WTC11 (cell line): ENCODE results near the gene AMBRA1. TPM values are rescaled to one million over a fixed set of nuclear protein-coding genes. Genes with fewer than 3 reads are reported as not detected.

Source experiments
- ATAC-seq: fragments of 200-7000 bp; cut with Tn5 transposase; 2 replicates; pipeline ENCODE4 v1.10.0; 2021; ENCODE audit warnings: mild to moderate bottlenecking, moderate library complexity
- CTCF ChIA-PET: fragments of 300-600 bp; sonication (Branson Sonifier 250); formaldehyde crosslinking; loops from one replicate; lab custom pipeline; 2021; ENCODE audit warnings: antibody characterized with exemption; lab: Charles Lee
- POLR2A ChIA-PET: fragments of 350-600 bp; sonication (Branson Sonifier 250); formaldehyde crosslinking; loops from one replicate; lab custom pipeline; 2021; ENCODE audit warnings: antibody characterized with exemption; lab: Charles Lee
- DNase-seq: peaks from one replicate; pipeline ENCODE4 v3.0.0; 2021; ENCODE audit warnings: low spot score
- H3K27ac Mint-ChIP-seq: 2 replicates; pipeline ENCODE4 v1.8.0; 2021; ENCODE audit warnings: mixed read lengths
- H3K27me3 Mint-ChIP-seq: 2 replicates; pipeline ENCODE4 v1.8.0; 2021; ENCODE audit warnings: low read depth, mild to moderate bottlenecking, moderate library complexity, mixed read lengths
- H3K36me3 Mint-ChIP-seq: 2 replicates; pipeline ENCODE4 v1.8.0; 2021; ENCODE audit warnings: mixed read lengths
- H3K4me1 Mint-ChIP-seq: 2 replicates; pipeline ENCODE4 v1.8.0; 2022; ENCODE audit warnings: mixed read lengths
- H3K4me3 Mint-ChIP-seq: 2 replicates; pipeline ENCODE4 v1.8.0; 2021; ENCODE audit warnings: mild to moderate bottlenecking, moderate library complexity, mixed read lengths
- H3K9me3 Mint-ChIP-seq: 2 replicates; pipeline ENCODE4 v1.8.0; 2021; ENCODE audit warnings: mixed read lengths
- ATF1 ChIP-seq: sonication (generic); formaldehyde crosslinking; IDR thresholded peaks from 2 replicates; pipeline ENCODE4 v1.8.1; 2023; ENCODE audit warnings: mild to moderate bottlenecking, moderate library complexity, missing genetic modification reagents
- ELF4 ChIP-seq: sonication (generic); formaldehyde crosslinking; IDR thresholded peaks from 2 replicates; pipeline ENCODE4 v1.8.1; 2022; ENCODE audit warnings: low read depth, mild to moderate bottlenecking, moderate library complexity, missing genetic modification reagents
- EMX1 ChIP-seq: fragments of 250-450 bp; sonication (Bioruptor Pico); IDR thresholded peaks from 2 replicates; pipeline ENCODE4 v1.8.0; 2021; ENCODE audit warnings: mild to moderate bottlenecking
- GTF2I ChIP-seq: fragments of 250-450 bp; sonication (Bioruptor Pico); conservative IDR thresholded peaks from 2 replicates; pipeline ENCODE4 v1.4.0; 2021; ENCODE audit warnings: mild to moderate bottlenecking
- KAT7 ChIP-seq: sonication (generic); formaldehyde crosslinking; IDR thresholded peaks from 2 replicates; pipeline ENCODE4 v1.8.1; 2023; ENCODE audit warnings: missing genetic modification reagents, mild to moderate bottlenecking, borderline replicate concordance
- NFYB ChIP-seq: sonication (generic); formaldehyde crosslinking; conservative IDR thresholded peaks from 2 replicates; pipeline ENCODE4 v1.8.0; 2022; ENCODE audit warnings: low read depth, missing genetic modification reagents
- NR1H2 ChIP-seq: sonication (generic); formaldehyde crosslinking; IDR thresholded peaks from 2 replicates; pipeline ENCODE4 v1.9.0; 2021; ENCODE audit warnings: mild to moderate bottlenecking, moderate library complexity, missing genetic modification reagents
- PRRX2 ChIP-seq: fragments of 250-450 bp; sonication (Bioruptor Pico); IDR thresholded peaks from 2 replicates; pipeline ENCODE4 v1.8.0; 2021; ENCODE audit warnings: mild to moderate bottlenecking
- RORB ChIP-seq: fragments of 250-450 bp; sonication (Bioruptor Pico); IDR thresholded peaks from 2 replicates; pipeline ENCODE4 v1.9.0; 2021; ENCODE audit warnings: mild to moderate bottlenecking
- TEAD4 ChIP-seq: sonication (generic); formaldehyde crosslinking; IDR thresholded peaks from 2 replicates; pipeline ENCODE4 v1.8.0; 2022; ENCODE audit warnings: mild to moderate bottlenecking, missing genetic modification reagents
- total RNA-seq: library from RNA; stranded (reverse); gene quantifications from 3 replicates; pipeline ENCODE4 v1.2.3, GENCODE V29; 2021
- TF ChIP-seq, protein P1 (sequence below): sonication (generic); formaldehyde crosslinking; IDR thresholded peaks from 2 replicates; pipeline ENCODE4 v1.8.1; 2023; ENCODE audit warnings: mild to moderate bottlenecking, moderate library complexity, missing genetic modification reagents
- TF ChIP-seq, protein P2 (sequence below): fragments of 200-600 bp; IDR thresholded peaks from 2 replicates; pipeline ENCODE4 v1.8.0; 2022; ENCODE audit warnings: antibody characterized with exemption
- TF ChIP-seq, protein P3 (sequence below): sonication (generic); formaldehyde crosslinking; IDR thresholded peaks from 2 replicates; pipeline ENCODE4 v1.8.1; 2023; ENCODE audit warnings: mild to moderate bottlenecking, missing genetic modification reagents, moderate library complexity
- TF ChIP-seq, protein P4 (sequence below): sonication (generic); formaldehyde crosslinking; IDR thresholded peaks from 2 replicates; pipeline ENCODE4 v1.8.1; 2022; ENCODE audit warnings: missing genetic modification reagents, borderline replicate concordance
- TF ChIP-seq, protein P5 (sequence below): fragments of 250-450 bp; sonication (Bioruptor Pico); IDR thresholded peaks from 2 replicates; pipeline ENCODE4 v2.1.2; 2022; ENCODE audit warnings: mild to moderate bottlenecking, moderate library complexity
- TF ChIP-seq, protein P6 (sequence below): fragments of 250-450 bp; sonication (Bioruptor Pico); conservative IDR thresholded peaks from 2 replicates; pipeline ENCODE4 v1.9.0; 2021; ENCODE audit warnings: mild to moderate bottlenecking
- TF ChIP-seq, protein P7 (sequence below): fragments of 250-450 bp; sonication (Bioruptor Pico); IDR thresholded peaks from 2 replicates; pipeline ENCODE4 v1.9.0; 2021; ENCODE audit warnings: mild to moderate bottlenecking

The AMBRA1 gene
- total RNA-seq, 1 experiment from 2014 or later = 35.0 TPM

DNA sequence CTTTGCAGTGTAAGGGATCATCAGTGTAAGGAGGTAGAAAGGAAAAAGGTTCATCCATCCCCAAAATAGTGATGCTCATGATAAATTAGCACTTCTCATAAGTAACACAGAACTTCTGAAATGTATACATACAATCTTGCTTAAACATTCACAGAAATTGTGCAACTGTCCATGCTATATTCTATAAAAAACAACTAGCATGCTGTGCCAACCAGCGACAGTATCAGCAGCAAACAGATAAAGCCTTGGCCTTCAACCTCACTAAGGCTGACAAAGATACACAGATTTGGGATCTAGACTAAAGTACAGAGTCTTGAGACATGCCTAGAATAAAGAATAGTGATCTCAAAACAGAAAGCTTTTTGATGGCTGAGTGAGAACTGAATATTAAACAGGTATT is 128.1 kb downstream of the AMBRA1 start (continued):
- TF ChIP-seq, protein P1, sequence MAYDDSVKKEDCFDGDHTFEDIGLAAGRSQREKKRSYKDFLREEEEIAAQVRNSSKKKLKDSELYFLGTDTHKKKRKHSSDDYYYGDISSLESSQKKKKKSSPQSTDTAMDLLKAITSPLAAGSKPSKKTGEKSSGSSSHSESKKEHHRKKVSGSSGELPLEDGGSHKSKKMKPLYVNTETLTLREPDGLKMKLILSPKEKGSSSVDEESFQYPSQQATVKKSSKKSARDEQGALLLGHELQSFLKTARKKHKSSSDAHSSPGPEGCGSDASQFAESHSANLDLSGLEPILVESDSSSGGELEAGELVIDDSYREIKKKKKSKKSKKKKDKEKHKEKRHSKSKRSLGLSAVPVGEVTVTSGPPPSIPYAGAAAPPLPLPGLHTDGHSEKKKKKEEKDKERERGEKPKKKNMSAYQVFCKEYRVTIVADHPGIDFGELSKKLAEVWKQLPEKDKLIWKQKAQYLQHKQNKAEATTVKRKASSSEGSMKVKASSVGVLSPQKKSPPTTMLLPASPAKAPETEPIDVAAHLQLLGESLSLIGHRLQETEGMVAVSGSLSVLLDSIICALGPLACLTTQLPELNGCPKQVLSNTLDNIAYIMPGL (CRISPR knock-in tag) = no peak
- TF ChIP-seq ELF4 (CRISPR knock-in tag) (no peak), TEAD4 (CRISPR knock-in tag) (no peak), PRRX2 (CRISPR knock-in tag) (no peak), KAT7 (CRISPR knock-in tag) (no peak)

DNA sequence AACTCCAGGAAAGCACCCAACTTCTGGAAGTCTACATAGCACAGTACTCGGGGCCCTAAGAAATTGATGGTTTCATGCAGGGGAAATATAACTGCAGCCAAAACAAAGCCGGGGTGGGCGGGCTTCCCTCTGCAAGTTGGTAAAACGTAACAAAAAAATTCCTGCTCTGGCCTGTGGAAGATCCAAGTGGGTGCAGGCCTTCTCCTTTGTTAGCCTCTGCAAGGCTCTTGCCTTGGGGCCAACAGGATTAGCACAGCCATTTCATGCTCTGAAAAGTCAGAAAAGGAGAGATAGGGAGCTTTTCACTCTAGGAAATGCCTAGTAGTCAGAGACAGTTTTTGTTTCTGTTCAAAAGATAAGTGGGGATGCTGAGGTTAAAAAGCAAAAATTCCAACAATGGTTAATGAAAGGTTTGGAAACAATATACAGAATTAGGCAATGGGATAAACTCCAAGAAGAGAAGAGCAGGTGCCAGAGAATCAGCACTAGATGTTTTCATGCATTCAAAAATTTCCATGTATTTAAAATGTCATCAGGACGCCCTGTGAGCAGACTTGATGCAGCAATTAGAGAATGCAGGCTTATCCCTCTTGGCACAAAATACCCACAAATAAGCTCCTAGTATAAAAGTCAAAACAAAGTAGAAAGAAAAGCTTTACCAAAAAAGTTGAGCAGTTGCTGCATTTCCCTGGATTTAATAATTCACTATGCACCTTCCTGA is 130.0 kb downstream of the AMBRA1 start:
- Mint-ChIP-seq H3K27ac (peak overlapping the region; percentile 64; the same call in 1 of the 2 replicates), H3K27me3 (no peaks in the 10 kb centered on the region), H3K9me3 (no peaks in the 10 kb centered on the region), H3K4me3 (no peak overlapping the region), H3K4me1 (peaks cover 34% of the 10 kb centered on the region), H3K36me3 (no peaks in the 10 kb centered on the region)
- POLR2A ChIA-PET = no interaction called here
- ATAC-seq = peak; percentile 55
- no peak for DNase-seq
- TF ChIP-seq, protein P2, sequence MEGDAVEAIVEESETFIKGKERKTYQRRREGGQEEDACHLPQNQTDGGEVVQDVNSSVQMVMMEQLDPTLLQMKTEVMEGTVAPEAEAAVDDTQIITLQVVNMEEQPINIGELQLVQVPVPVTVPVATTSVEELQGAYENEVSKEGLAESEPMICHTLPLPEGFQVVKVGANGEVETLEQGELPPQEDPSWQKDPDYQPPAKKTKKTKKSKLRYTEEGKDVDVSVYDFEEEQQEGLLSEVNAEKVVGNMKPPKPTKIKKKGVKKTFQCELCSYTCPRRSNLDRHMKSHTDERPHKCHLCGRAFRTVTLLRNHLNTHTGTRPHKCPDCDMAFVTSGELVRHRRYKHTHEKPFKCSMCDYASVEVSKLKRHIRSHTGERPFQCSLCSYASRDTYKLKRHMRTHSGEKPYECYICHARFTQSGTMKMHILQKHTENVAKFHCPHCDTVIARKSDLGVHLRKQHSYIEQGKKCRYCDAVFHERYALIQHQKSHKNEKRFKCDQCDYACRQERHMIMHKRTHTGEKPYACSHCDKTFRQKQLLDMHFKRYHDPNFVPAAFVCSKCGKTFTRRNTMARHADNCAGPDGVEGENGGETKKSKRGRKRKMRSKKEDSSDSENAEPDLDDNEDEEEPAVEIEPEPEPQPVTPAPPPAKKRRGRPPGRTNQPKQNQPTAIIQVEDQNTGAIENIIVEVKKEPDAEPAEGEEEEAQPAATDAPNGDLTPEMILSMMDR = no peak
- CTCF ChIA-PET = interaction anchor here (1.0 to 1.5 kb wide), 3 partner anchors 26 to 113 kb away, joined by 3 to 6 read pairs (median 3); no protein-coding TSS in a partner anchor

DNA sequence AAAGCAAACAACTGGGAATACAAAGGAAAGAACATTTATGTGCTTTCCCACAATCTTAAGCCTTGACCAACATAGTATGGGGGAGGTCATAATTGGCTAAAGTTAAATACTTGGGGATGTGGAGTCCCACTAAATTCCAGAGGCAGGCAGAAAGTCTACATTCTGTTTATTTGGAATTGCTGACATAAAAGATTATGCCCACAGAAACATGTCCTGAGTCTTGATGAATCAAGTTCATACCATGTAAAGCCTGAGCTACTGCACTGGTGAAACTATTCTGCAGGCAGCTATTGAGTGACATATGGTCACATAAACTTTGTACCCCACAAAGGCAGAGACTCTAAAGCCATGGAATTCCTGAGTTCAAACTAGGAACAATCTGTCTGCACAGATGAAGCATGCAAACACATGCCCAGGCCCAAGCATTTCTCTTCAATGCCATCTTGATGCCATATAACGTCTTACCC is 132.3 kb downstream of the AMBRA1 start:
- no peak overlapping the region for H3K4me3 Mint-ChIP-seq
- no peak for ATAC-seq
- H3K4me1 Mint-ChIP-seq = peaks cover 55% of the 10 kb centered on the region
- H3K27ac Mint-ChIP-seq = no peak overlapping the region
- no peak for DNase-seq
- TF ChIP-seq KAT7 (CRISPR knock-in tag) (no peak), NFYB (CRISPR knock-in tag) (no peak), ATF1 (CRISPR knock-in tag) (no peak), NR1H2 (no peak), GTF2I (CRISPR knock-in tag) (no peak), RORB (CRISPR knock-in tag) (no peak), EMX1 (CRISPR knock-in tag) (no peak)
- TF ChIP-seq, protein P3, sequence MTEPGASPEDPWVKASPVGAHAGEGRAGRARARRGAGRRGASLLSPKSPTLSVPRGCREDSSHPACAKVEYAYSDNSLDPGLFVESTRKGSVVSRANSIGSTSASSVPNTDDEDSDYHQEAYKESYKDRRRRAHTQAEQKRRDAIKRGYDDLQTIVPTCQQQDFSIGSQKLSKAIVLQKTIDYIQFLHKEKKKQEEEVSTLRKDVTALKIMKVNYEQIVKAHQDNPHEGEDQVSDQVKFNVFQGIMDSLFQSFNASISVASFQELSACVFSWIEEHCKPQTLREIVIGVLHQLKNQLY = no peak
- TF ChIP-seq, protein P4, sequence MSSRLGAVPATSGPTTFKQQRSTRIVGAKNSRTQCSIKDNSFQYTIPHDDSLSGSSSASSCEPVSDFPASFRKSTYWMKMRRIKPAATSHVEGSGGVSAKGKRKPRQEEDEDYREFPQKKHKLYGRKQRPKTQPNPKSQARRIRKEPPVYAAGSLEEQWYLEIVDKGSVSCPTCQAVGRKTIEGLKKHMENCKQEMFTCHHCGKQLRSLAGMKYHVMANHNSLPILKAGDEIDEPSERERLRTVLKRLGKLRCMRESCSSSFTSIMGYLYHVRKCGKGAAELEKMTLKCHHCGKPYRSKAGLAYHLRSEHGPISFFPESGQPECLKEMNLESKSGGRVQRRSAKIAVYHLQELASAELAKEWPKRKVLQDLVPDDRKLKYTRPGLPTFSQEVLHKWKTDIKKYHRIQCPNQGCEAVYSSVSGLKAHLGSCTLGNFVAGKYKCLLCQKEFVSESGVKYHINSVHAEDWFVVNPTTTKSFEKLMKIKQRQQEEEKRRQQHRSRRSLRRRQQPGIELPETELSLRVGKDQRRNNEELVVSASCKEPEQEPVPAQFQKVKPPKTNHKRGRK (CRISPR knock-in tag) = no peak
- TF ChIP-seq, protein P5, sequence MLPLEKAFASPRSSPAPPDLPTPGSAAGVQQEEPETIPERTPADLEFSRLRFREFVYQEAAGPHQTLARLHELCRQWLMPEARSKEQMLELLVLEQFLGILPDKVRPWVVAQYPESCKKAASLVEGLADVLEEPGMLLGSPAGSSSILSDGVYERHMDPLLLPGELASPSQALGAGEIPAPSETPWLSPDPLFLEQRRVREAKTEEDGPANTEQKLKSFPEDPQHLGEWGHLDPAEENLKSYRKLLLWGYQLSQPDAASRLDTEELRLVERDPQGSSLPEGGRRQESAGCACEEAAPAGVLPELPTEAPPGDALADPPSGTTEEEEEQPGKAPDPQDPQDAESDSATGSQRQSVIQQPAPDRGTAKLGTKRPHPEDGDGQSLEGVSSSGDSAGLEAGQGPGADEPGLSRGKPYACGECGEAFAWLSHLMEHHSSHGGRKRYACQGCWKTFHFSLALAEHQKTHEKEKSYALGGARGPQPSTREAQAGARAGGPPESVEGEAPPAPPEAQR (CRISPR knock-in tag) = no peak
- TF ChIP-seq, protein P6, sequence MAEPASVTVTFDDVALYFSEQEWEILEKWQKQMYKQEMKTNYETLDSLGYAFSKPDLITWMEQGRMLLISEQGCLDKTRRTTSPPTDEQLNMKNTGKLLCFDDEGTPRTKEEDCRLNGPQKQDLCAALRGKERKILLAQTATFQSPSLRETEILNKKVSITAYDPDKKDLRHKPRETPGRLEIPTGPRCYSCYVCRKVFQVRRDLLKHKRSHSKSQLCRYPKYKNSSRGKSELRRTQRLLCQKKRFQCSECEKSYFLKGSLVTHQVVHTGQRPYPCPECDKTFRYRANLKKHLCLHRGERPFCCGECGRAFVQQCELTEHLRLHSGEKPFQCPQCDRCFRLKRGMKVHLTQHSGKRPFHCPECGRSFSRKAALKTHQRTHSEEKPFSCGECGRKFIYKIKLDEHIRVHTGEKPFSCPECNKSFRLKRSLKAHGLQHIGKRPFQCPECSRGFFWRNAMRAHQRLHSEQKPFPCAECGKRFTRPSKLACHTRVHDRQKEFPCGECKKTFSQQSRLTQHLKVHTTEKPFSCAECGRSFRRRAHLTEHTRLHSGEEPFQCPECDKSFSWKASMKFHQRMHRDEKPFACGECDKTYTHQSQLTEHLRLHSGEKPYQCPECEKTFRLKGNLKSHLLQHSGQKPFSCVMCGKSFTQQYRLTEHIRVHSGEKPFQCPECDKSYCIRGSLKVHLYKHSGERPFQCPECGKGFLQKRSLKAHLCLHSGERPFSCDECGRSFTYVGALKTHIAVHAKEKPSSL (CRISPR knock-in tag) = no peak
- TF ChIP-seq, protein P7, sequence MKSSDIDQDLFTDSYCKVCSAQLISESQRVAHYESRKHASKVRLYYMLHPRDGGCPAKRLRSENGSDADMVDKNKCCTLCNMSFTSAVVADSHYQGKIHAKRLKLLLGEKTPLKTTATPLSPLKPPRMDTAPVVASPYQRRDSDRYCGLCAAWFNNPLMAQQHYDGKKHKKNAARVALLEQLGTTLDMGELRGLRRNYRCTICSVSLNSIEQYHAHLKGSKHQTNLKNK (CRISPR knock-in tag) = no peak
- POLR2A ChIA-PET = no interaction called here
- CTCF ChIA-PET = interaction anchor here (1.1 to 1.4 kb wide), 2 partner anchors 28 to 69 kb away, joined by 3 to 5 read pairs; no protein-coding TSS in a partner anchor
- no peaks in the 10 kb centered on the region for H3K36me3 Mint-ChIP-seq
- H3K27me3 Mint-ChIP-seq = no peaks in the 10 kb centered on the region
- H3K9me3 Mint-ChIP-seq = no peaks in the 10 kb centered on the region
